Endothelial cell of umbilical vein (primary cell): ENCODE results near the gene NDRG2. TPM values are rescaled to one million over a fixed set of nuclear protein-coding genes. Genes with fewer than 3 reads are reported as not detected.

Experiments
- BruUV-seq: library from RNA; stranded (reverse); fragments of 400-500 nt; replicated peaks from 2 replicates; lab custom pipeline; 2021; lab: Mats Ljungman, UMichigan
- CTCF ChIA-PET: fragments of 300-600, 350-600 bp; sonication (Branson Sonifier 250); formaldehyde crosslinking; loops from one replicate; lab custom pipeline; 2021; ENCODE audit warnings: antibody characterized with exemption, inconsistent platforms; lab: Charles Lee
- POLR2A ChIA-PET: fragments of 300-600, 350-600 bp; sonication (Branson Sonifier 250); formaldehyde crosslinking; loops from one replicate; lab custom pipeline; 2021; ENCODE audit warnings: antibody characterized with exemption, inconsistent platforms; lab: Charles Lee
- DNase-seq: peaks from one replicate; pipeline ENCODE4 v3.0.0-alpha.2; 2011; ENCODE audit warnings: low read depth, low spot score
- FAIRE-seq: peaks from 2 replicates; lab custom pipeline; 2011; peaks lifted over from hg19 to GRCh38; lab: Jason Lieb, UNC
- H2AFZ ChIP-seq: 2 replicates; pipeline ENCODE4 v1.6.0; 2012; ENCODE audit warnings: low read depth, low read length, control low read depth, inconsistent platforms
- H3K27ac ChIP-seq: 2 replicates; pipeline ENCODE4 v1.5.1; 2011; ENCODE audit warnings: low read depth, mild to moderate bottlenecking, control low read depth, low read length, moderate library complexity; ENCODE audit not compliant: insufficient read depth
- H3K27me3 ChIP-seq, 2 experiments: 2 replicates each; pipeline versions ENCODE4 v1.6.0 to v1.6.1; 2011; ENCODE audit warnings: low read length in 2 of 2, mixed read lengths in 1 of 2; ENCODE audit not compliant: control insufficient read depth in 2 of 2, insufficient read depth in 2 of 2
- H3K36me3 ChIP-seq, 2 experiments: 2 replicates in 1 of 2; 3 replicates in 1 of 2; pipeline ENCODE4 v1.5.1; 2011; ENCODE audit warnings: low read length in 2 of 2, mild to moderate bottlenecking in 1 of 2, moderate library complexity in 1 of 2; ENCODE audit not compliant: control insufficient read depth in 2 of 2, insufficient read depth in 2 of 2; ENCODE audit errors: extremely low read depth in 1 of 2
- H3K4me1 ChIP-seq: 3 replicates; pipeline ENCODE4 v1.5.1; 2011; ENCODE audit warnings: mild to moderate bottlenecking, low read length; ENCODE audit not compliant: control insufficient read depth, insufficient read depth; ENCODE audit errors: extremely low read depth
- H3K4me2 ChIP-seq: 2 replicates; pipeline ENCODE4 v1.6.1; 2011; ENCODE audit warnings: low read length, control low read depth, mixed read lengths; ENCODE audit not compliant: insufficient read depth
- H3K4me3 ChIP-seq, 3 experiments: fragments of 200-600 bp in 1 of 3; sonication (generic), shearing (Covaris generic) in 1 of 3; replicated peaks in 1 of 3; 2 replicates each; pipeline ENCODE4 v1.5.1; 2011 to 2016; ENCODE audit warnings: control low read depth in 3 of 3, low read length in 3 of 3, mild to moderate bottlenecking in 2 of 3, inconsistent platforms in 1 of 3, low read depth in 1 of 3, moderate library complexity in 1 of 3; ENCODE audit not compliant: insufficient read depth in 1 of 3
- H3K79me2 ChIP-seq: 2 replicates; pipeline ENCODE4 v1.6.0; 2012; ENCODE audit warnings: low read length, inconsistent platforms; ENCODE audit not compliant: control insufficient read depth, insufficient read depth
- H3K9ac ChIP-seq: replicated peaks from 2 replicates; pipeline ENCODE3; 2011; ENCODE audit warnings: low read length, control low read depth; ENCODE audit not compliant: insufficient read depth; ENCODE audit errors: extremely low read depth
- H3K9me1 ChIP-seq: replicated peaks from 3 replicates; pipeline ENCODE4 v1.6.0; 2011; ENCODE audit warnings: mild to moderate bottlenecking, low read length; ENCODE audit not compliant: control insufficient read depth, insufficient read depth; ENCODE audit errors: extremely low read depth
- H3K9me3 ChIP-seq: replicated peaks from 2 replicates; pipeline ENCODE4 v1.5.1; 2012; ENCODE audit warnings: low read length, inconsistent platforms; ENCODE audit not compliant: control insufficient read depth, insufficient read depth
- H4K20me1 ChIP-seq: replicated peaks from 2 replicates; pipeline ENCODE3; 2011; ENCODE audit warnings: mild to moderate bottlenecking, low read length; ENCODE audit not compliant: control insufficient read depth, insufficient read depth; ENCODE audit errors: extremely low read depth
- FOS ChIP-seq: IDR thresholded peaks from 2 replicates; pipeline ENCODE4 v1.6.1; 2011; ENCODE audit warnings: mild to moderate bottlenecking, low read length, moderate library complexity, borderline replicate concordance; ENCODE audit not compliant: insufficient read depth
- GATA2 ChIP-seq: IDR thresholded peaks from 2 replicates; pipeline ENCODE4 v1.7.0; 2011; ENCODE audit warnings: low read depth, mild to moderate bottlenecking, moderate library complexity, mixed read lengths, low read length; ENCODE audit not compliant: insufficient read length, insufficient read depth
- JUN ChIP-seq: IDR thresholded peaks from 2 replicates; pipeline ENCODE4 v1.6.1; 2011; ENCODE audit warnings: borderline replicate concordance, low read depth; ENCODE audit not compliant: insufficient read length, insufficient read depth
- POLR2A ChIP-seq: IDR thresholded peaks from 2 replicates; pipeline ENCODE4 v1.6.1; 2012; ENCODE audit warnings: low read depth, mild to moderate bottlenecking, control low read depth, low read length
- dilution Hi-C: fragments of 300-500 bp; cut with MboI; formaldehyde crosslinking; loops from one replicate; pipeline ENCODE4 v1.15.0; 2019; ENCODE audit warnings: low sequenced_read_pairs; ENCODE audit not compliant: extremely low pct_ligation_motif_present
- intact Hi-C: fragments of 100-400 bp; cut with micrococcal nuclease; formaldehyde crosslinking; loops from one replicate; pipeline ENCODE4 v1.10.0; 2022
- polyA plus RNA-seq, 4 experiments: library from polyadenylated mRNA; depleted of rRNA in 3 of 4; stranded (reverse) in 3 of 4; unstranded in 1 of 4; fragments of >200 nt; gene quantifications; 2 replicates each; pipeline versions ENCODE4 v1.2.1 to v1.2.3, GENCODE V29; 2011 to 2012; ENCODE audit warnings: missing spikeins in 1 of 4
- total RNA-seq: library from RNA; stranded (reverse); gene quantifications from 2 replicates; pipeline ENCODE4 v1.2.3, GENCODE V29; 2021
- TF ChIP-seq, protein P1 (sequence below), 2 donors: IDR thresholded peaks; 1 replicate in 1 of 2; 2 replicates in 1 of 2; pipeline ENCODE4 v1.5.1; 2011; ENCODE audit warnings: low read length in 2 of 2, mild to moderate bottlenecking in 2 of 2, moderate library complexity in 2 of 2, control low read depth in 1 of 2, inconsistent platforms in 1 of 2, low read depth in 1 of 2; ENCODE audit not compliant: insufficient read depth in 1 of 2; ENCODE audit errors: extremely low read depth in 1 of 2

Gene NDRG2
- total and polyA plus RNA-seq, 2 donors (not counting 3 experiments of a cell fraction or from before 2014, with no cell fraction given): 0.54 TPM; not detected in 1

- H3K79me2 ChIP-seq: no peaks in the 10 kb centered on the region
Observed at GRCh38 chr14:20970983-20971704, 53.7 kb downstream of the NDRG2 start.

More at GRCh38 chr14:20970983-20971704, 53.7 kb downstream of the NDRG2 start:
- Histone ChIP-seq H3K9me1 (no peaks in the 10 kb centered on the region), H2AFZ (peak overlapping the region; percentile 91), H3K4me1 (peaks cover 21% of the 10 kb centered on the region), H3K27ac (peak overlapping the region; percentile 8), H3K9me3 (no peaks in the 10 kb centered on the region), H3K4me2 (peak overlapping the region; percentile 83), H3K36me3 (no peaks in the 10 kb centered on the region), H3K27me3 (peaks cover 8 to 14% of the 10 kb centered on the region in 2 experiments), H3K4me3 (peak overlapping the region; percentile 15 to 64 (median 55)), H4K20me1 (no peaks in the 10 kb centered on the region), H3K9ac (peak overlapping the region; percentile 64)
- dilution Hi-C loops (no loop called here), intact Hi-C loops (loop anchor here (1.0 to 10.0 kb wide), 8 partner anchors 18 to 359 kb away; partner anchors contain the start of genes METTL17, RNASE4, RNASE6 and TMEM253)
- DNase-seq (peak; percentile 86), FAIRE-seq (peak; percentile 92)
- no TSS peak for BruUV-seq
- no peak for TF ChIP-seq JUN
- TF ChIP-seq POLR2A: no peak
- TF ChIP-seq GATA2: no peak
- no peak for TF ChIP-seq FOS
- TF ChIP-seq, protein P1, sequence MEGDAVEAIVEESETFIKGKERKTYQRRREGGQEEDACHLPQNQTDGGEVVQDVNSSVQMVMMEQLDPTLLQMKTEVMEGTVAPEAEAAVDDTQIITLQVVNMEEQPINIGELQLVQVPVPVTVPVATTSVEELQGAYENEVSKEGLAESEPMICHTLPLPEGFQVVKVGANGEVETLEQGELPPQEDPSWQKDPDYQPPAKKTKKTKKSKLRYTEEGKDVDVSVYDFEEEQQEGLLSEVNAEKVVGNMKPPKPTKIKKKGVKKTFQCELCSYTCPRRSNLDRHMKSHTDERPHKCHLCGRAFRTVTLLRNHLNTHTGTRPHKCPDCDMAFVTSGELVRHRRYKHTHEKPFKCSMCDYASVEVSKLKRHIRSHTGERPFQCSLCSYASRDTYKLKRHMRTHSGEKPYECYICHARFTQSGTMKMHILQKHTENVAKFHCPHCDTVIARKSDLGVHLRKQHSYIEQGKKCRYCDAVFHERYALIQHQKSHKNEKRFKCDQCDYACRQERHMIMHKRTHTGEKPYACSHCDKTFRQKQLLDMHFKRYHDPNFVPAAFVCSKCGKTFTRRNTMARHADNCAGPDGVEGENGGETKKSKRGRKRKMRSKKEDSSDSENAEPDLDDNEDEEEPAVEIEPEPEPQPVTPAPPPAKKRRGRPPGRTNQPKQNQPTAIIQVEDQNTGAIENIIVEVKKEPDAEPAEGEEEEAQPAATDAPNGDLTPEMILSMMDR (IDR thresholded peaks at IDR 0.05; ENCODE audit: extremely low read depth in 1 of 2, insufficient read depth in 1 of 2, low read depth in 1 of 2, low read length in 2 of 2): peak; percentile 98 to 99
- POLR2A ChIA-PET: interaction anchor here (1.3 kb wide), 1 partner anchor 628 kb away, joined by 3 read pairs; no protein-coding TSS in a partner anchor
- CTCF ChIA-PET: interaction anchor here (0.6 to 5.5 kb wide), 64 partner anchors 9 to 653 kb away, joined by 3 to 103 read pairs (median 4); partner anchors contain the start of genes PARP2, RNASE1, RNASE2 and RNASE4
